GM13977 (cell line): ENCODE results near the gene GNG7.
"Not testable (repeated sequence)": the region's sequence is repeated elsewhere in the genome, so short reads cannot be mapped to it uniquely, and the experiment has no call there.

ENCODE experiments used
- DNase-seq: peaks from one replicate; pipeline ENCODE4 v3.0.0; 2012; ENCODE audit warnings: low spot score
- CTCF ChIP-seq: IDR thresholded peaks from 2 replicates; pipeline ENCODE4 v1.5.1; 2012; ENCODE audit warnings: mild to moderate bottlenecking, control low read depth; ENCODE audit not compliant: insufficient read depth; ENCODE audit errors: extremely low read depth, missing control alignments
- in situ Hi-C: fragments of 300-500 bp; cut with MboI; formaldehyde crosslinking; loops from one replicate; pipeline ENCODE4 v1.12.0; 2022; ENCODE audit warnings: low sequenced_read_pairs, low pct_unique_long_range_greater_than_20kb, mixed read lengths, inconsistent platforms; ENCODE audit not compliant: unreplicated experiment

GNG7 gene

GRCh38 chr19:2676823-2677222 lies 25.7 kb downstream of the GNG7 start:
- TF ChIP-seq CTCF, result no peak
- no peak for DNase-seq
- in situ Hi-C loops, result no loop called here

- in situ Hi-C loops, result no loop called here
- no peak for DNase-seq
- no peak for TF ChIP-seq CTCF
Observed at GRCh38 chr19:2675892-2676291, 26.6 kb downstream of the GNG7 start.

- in situ Hi-C loops, result no loop called here
- no peak for DNase-seq
- TF ChIP-seq CTCF, result no peak
Observed at GRCh38 chr19:2670217-2670616, 32.3 kb downstream of the GNG7 start.

GRCh38 chr19:2668175-2668763 lies 34.2 kb downstream of the GNG7 start:
- peak; percentile 67 for DNase-seq
- in situ Hi-C loops, result loop anchor here (5.0 kb wide), 1 partner anchor 79 kb away; no protein-coding TSS in a partner anchor
- TF ChIP-seq CTCF, result no peak

- in situ Hi-C loops, result loop anchor here (5.0 kb wide), 1 partner anchor 80 kb away; no protein-coding TSS in a partner anchor
- DNase-seq, result not testable (repeated sequence)
Observed at GRCh38 chr19:2667349-2667748, 35.1 kb downstream of the GNG7 start.

GRCh38 chr19:2666344-2666994 lies 36.0 kb downstream of the GNG7 start:
- DNase-seq, result no peak
- in situ Hi-C loops, result loop anchor here (5.0 kb wide), 1 partner anchor 81 kb away; no protein-coding TSS in a partner anchor
- no peak for TF ChIP-seq CTCF

- TF ChIP-seq CTCF, result no peak
- in situ Hi-C loops, result loop anchor here (5.0 kb wide), 1 partner anchor 82 kb away; no protein-coding TSS in a partner anchor
- no peak for DNase-seq
Observed at GRCh38 chr19:2665103-2665502, 37.4 kb downstream of the GNG7 start.
